ENCODE data around the gene DSCAM. TPM values are rescaled to one million over a fixed set of nuclear protein-coding genes. Genes with fewer than 3 reads are reported as not detected.

DSCAM gene
- total RNA-seq, 1 donor from 2014 or later: not detected

- Histone ChIP-seq H3K4me2 (no peak overlapping the region), H2AFZ (replicated peaks) (no peak overlapping the region), H4K20me1 (ENCODE audit: low read depth) (no peaks in the 10 kb centered on the region), H3K79me2 (ENCODE audit: low read depth) (no peaks in the 10 kb centered on the region), H3K4me3 (no peak overlapping the region), H3K27me3 (no peaks in the 10 kb centered on the region), H3F3A (ENCODE audit: low read depth) (no peaks in the 10 kb centered on the region), H3K9me3 (ENCODE audit: low read depth) (no peaks in the 10 kb centered on the region), H3K27ac (no peak overlapping the region), H3K36me3 (no peaks in the 10 kb centered on the region), H3K9ac (no peak overlapping the region), H3K4me1 (no peaks in the 10 kb centered on the region)
- Mint-ChIP-seq H3K9me3 (no peaks in the 10 kb centered on the region), H3K27ac (no peak overlapping the region), H3K4me1 (no peaks in the 10 kb centered on the region), H3K36me3 (no peaks in the 10 kb centered on the region), H3K27me3 (ENCODE audit: insufficient read depth, low read depth) (peaks cover 2% of the 10 kb centered on the region), H3K4me3 (no peak overlapping the region)
- DNase-seq (ENCODE audit: low spot score): no peak
- TF ChIP-seq EZH2 (IDR thresholded peaks at IDR 0.05): no peak
- no peak for TF ChIP-seq CTCF (IDR thresholded peaks at IDR 0.05)
- no peak for TF ChIP-seq EZH2phosphoT487 (IDR thresholded peaks at IDR 0.05)
Measured at GRCh38 chr21:40566486-40566885, 280.5 kb downstream of the DSCAM start.

GRCh38 chr21:40564318-40564717, 282.6 kb downstream of the DSCAM start:
- Histone ChIP-seq H3K4me1 (no peaks in the 10 kb centered on the region), H3K36me3 (no peaks in the 10 kb centered on the region), H3K9ac (no peak overlapping the region), H3K9me3 (ENCODE audit: low read depth) (no peaks in the 10 kb centered on the region), H2AFZ (replicated peaks) (no peak overlapping the region), H3K27me3 (no peaks in the 10 kb centered on the region), H3F3A (ENCODE audit: low read depth) (no peaks in the 10 kb centered on the region), H3K27ac (no peak overlapping the region), H3K4me3 (no peak overlapping the region), H3K79me2 (ENCODE audit: low read depth) (no peaks in the 10 kb centered on the region), H3K4me2 (no peak overlapping the region), H4K20me1 (ENCODE audit: low read depth) (no peaks in the 10 kb centered on the region)
- no peak for DNase-seq (ENCODE audit: low spot score)
- no peaks in the 10 kb centered on the region for H3K9me3 Mint-ChIP-seq
- TF ChIP-seq CTCF (IDR thresholded peaks at IDR 0.05) (no peak), EZH2 (IDR thresholded peaks at IDR 0.05) (no peak), EZH2phosphoT487 (IDR thresholded peaks at IDR 0.05) (no peak)
- H3K4me1 Mint-ChIP-seq: no peaks in the 10 kb centered on the region
- H3K4me3 Mint-ChIP-seq: no peak overlapping the region
- H3K27ac Mint-ChIP-seq: no peak overlapping the region
- H3K36me3 Mint-ChIP-seq: no peaks in the 10 kb centered on the region
- peaks cover 2% of the 10 kb centered on the region for H3K27me3 Mint-ChIP-seq (ENCODE audit: insufficient read depth, low read depth)

- no peak for TF ChIP-seq EZH2 (IDR thresholded peaks at IDR 0.05)
- no peak for TF ChIP-seq EZH2phosphoT487 (IDR thresholded peaks at IDR 0.05)
- TF ChIP-seq CTCF (IDR thresholded peaks at IDR 0.05): no peak
- H3K27me3 Mint-ChIP-seq (ENCODE audit: insufficient read depth, low read depth): peaks cover 2% of the 10 kb centered on the region
- no peak overlapping the region for H3K4me3 ChIP-seq
- H3K36me3 ChIP-seq: no peaks in the 10 kb centered on the region
- H3K27me3 ChIP-seq: no peaks in the 10 kb centered on the region
- H3K79me2 ChIP-seq (ENCODE audit: low read depth): no peaks in the 10 kb centered on the region
- no peaks in the 10 kb centered on the region for H3K9me3 Mint-ChIP-seq
- no peak overlapping the region for H3K27ac ChIP-seq
- H3K9me3 ChIP-seq (ENCODE audit: low read depth): no peaks in the 10 kb centered on the region
- DNase-seq (ENCODE audit: low spot score): no peak
- H3K9ac ChIP-seq: no peak overlapping the region
- H3K27ac Mint-ChIP-seq: no peak overlapping the region
- no peak overlapping the region for H2AFZ ChIP-seq (replicated peaks)
- no peaks in the 10 kb centered on the region for H3K4me1 Mint-ChIP-seq
- no peaks in the 10 kb centered on the region for H3F3A ChIP-seq (ENCODE audit: low read depth)
- no peaks in the 10 kb centered on the region for H4K20me1 ChIP-seq (ENCODE audit: low read depth)
- no peaks in the 10 kb centered on the region for H3K36me3 Mint-ChIP-seq
- no peak overlapping the region for H3K4me3 Mint-ChIP-seq
- H3K4me1 ChIP-seq: no peaks in the 10 kb centered on the region
- H3K4me2 ChIP-seq: no peak overlapping the region
Measured at GRCh38 chr21:40563900-40564299, 283.1 kb downstream of the DSCAM start.
